ENCODE data around the gene AKAP6. TPM values are rescaled to one million over a fixed set of nuclear protein-coding genes. Genes with fewer than 3 reads are reported as not detected.

The AKAP6 gene
- polyA plus RNA-seq, 6 donors from 2014 or later = 1.6 to 12.4 (median 6.5) TPM

DNA sequence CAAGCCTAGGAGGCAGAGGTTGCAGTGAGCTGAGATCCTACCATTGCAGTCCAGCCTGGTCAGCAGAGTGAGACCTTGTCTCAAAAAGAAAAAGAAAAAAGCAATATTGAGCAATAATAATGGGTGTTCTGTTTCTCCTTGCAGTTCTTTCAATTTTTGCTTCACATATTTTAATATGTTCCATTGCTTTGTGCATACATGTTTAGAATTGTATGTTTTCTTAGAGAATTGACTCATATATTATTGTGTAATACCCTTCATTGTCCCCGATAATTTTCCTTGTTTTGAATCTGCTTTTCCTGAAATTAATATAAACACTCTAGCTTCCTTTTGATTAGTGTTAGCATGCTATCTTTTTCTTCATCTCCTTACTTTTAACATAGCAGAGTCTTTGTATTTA lies 471.2 kb downstream of the AKAP6 start:
- H3K4me1 Mint-ChIP-seq = no peaks in the 10 kb centered on the region
- ATAC-seq (ENCODE audit: low read depth in 2 of 2) = no peak
- peaks cover 11 to 81% (median 40%) of the 10 kb centered on the region in 7 donors for H3K9me3 Mint-ChIP-seq
- no peaks in the 10 kb centered on the region for H3K27me3 Mint-ChIP-seq
- no peak overlapping the region for H3K4me3 Mint-ChIP-seq
- no peak for DNase-seq
- H3K36me3 Mint-ChIP-seq = peaks cover 13 to 36% of the 10 kb centered on the region in 2 donors
- no peak overlapping the region for H3K27ac Mint-ChIP-seq

- DNase-seq (no peak), ATAC-seq (ENCODE audit: low read depth in 2 of 2) (no peak)
- peaks cover 13 to 41% of the 10 kb centered on the region in 2 donors for H3K36me3 Mint-ChIP-seq
- peaks cover 11 to 70% (median 41%) of the 10 kb centered on the region in 7 donors for H3K9me3 Mint-ChIP-seq
- no peaks in the 10 kb centered on the region for H3K4me1 Mint-ChIP-seq
- no peak overlapping the region for H3K4me3 Mint-ChIP-seq
- no peaks in the 10 kb centered on the region for H3K27me3 Mint-ChIP-seq
- H3K27ac Mint-ChIP-seq = no peak overlapping the region
Measured at GRCh38 chr14:32802295-32802694, 473.2 kb downstream of the AKAP6 start.

GRCh38 chr14:32805979-32806378 lies 476.9 kb downstream of the AKAP6 start:
- Mint-ChIP-seq H3K4me1 (no peaks in the 10 kb centered on the region), H3K4me3 (no peak overlapping the region), H3K27ac (no peak overlapping the region), H3K9me3 (peaks cover 11 to 43% (median 19%) of the 10 kb centered on the region in 7 donors), H3K27me3 (no peaks in the 10 kb centered on the region), H3K36me3 (peaks cover 13 to 33% of the 10 kb centered on the region in 2 donors)
- DNase-seq (no peak), ATAC-seq (ENCODE audit: low read depth in 2 of 2) (no peak)

- Mint-ChIP-seq H3K27ac (no peak overlapping the region), H3K9me3 (peaks cover 7 to 22% (median 15%) of the 10 kb centered on the region in 7 donors), H3K4me1 (no peaks in the 10 kb centered on the region), H3K27me3 (no peaks in the 10 kb centered on the region), H3K4me3 (no peak overlapping the region), H3K36me3 (peaks cover 8 to 18% of the 10 kb centered on the region in 2 donors)
- DNase-seq (no peak), ATAC-seq (ENCODE audit: low read depth in 2 of 2) (no peak)
Measured at GRCh38 chr14:32808644-32809043, 479.5 kb downstream of the AKAP6 start.

- Mint-ChIP-seq H3K27ac (peak overlapping the region in 1 of 6 donors; percentile 57), H3K4me3 (no peak overlapping the region), H3K9me3 (peaks cover 1 to 16% (median 9%) of the 10 kb centered on the region in 7 donors), H3K4me1 (no peaks in the 10 kb centered on the region), H3K27me3 (no peaks in the 10 kb centered on the region), H3K36me3 (peaks cover 2 to 12% of the 10 kb centered on the region in 2 donors)
- no peak for ATAC-seq (ENCODE audit: low read depth in 2 of 2)
- DNase-seq = no peak
Measured at GRCh38 chr14:32809255-32809654, 480.2 kb downstream of the AKAP6 start.

DNA sequence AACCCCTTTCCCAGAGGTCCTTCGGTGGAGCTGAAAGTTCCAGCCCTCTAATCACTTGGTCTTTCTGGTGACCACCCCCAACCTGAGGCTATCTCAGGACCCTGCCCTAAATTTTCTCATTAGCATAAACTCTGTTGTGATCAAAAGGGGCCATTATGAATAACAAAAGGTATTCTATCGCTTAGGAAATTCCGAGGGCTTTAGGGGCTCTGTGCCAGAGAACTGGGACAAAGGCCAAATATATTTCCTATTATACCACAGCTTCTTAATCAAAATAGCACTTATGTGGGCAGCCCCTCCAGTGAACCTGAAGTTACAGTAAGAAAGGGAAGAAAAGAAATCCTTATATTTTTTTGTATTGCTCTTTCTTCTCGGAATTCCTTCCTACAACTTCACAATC lies 484.3 kb downstream of the AKAP6 start:
- Mint-ChIP-seq H3K27ac (no peak overlapping the region), H3K27me3 (no peaks in the 10 kb centered on the region), H3K36me3 (no peaks in the 10 kb centered on the region), H3K4me3 (no peak overlapping the region), H3K4me1 (no peaks in the 10 kb centered on the region), H3K9me3 (no peaks in the 10 kb centered on the region)
- ATAC-seq (ENCODE audit: low read depth in 2 of 2) (no peak), DNase-seq (no peak)

DNA sequence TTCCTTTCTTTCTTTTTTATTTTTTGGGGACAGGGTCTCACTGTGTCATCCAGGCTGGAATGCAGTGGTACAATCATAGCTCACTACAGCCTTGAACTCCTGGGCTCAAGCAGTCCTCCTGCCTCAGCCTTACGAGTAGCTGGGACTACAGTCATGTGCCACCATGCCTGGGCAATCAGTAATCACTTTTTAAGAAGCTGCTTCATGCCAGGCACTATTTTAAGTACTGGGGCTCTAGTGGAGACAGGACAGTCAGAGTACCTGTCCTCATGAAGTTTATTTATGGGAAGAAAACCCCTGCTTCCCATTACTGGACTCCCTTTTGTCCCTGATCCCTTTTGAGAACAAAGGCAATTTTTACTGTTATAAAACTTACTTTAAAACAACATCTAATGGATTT lies 485.6 kb downstream of the AKAP6 start:
- Mint-ChIP-seq H3K9me3 (peaks cover 0 to 4% (median 0%) of the 10 kb centered on the region in 7 donors), H3K4me3 (no peak overlapping the region), H3K36me3 (peaks cover 0 to 8% of the 10 kb centered on the region in 2 donors), H3K27me3 (no peaks in the 10 kb centered on the region), H3K27ac (no peak overlapping the region), H3K4me1 (no peaks in the 10 kb centered on the region)
- ATAC-seq (ENCODE audit: low read depth in 2 of 2) (no peak), DNase-seq (no peak)

GRCh38 chr14:32816588-32816987 lies 487.5 kb downstream of the AKAP6 start:
- Mint-ChIP-seq H3K9me3 (peaks cover 0 to 11% (median 0%) of the 10 kb centered on the region in 7 donors), H3K36me3 (peaks cover 0 to 8% of the 10 kb centered on the region in 2 donors), H3K27me3 (no peaks in the 10 kb centered on the region), H3K4me3 (no peak overlapping the region), H3K4me1 (no peaks in the 10 kb centered on the region), H3K27ac (no peak overlapping the region)
- no peak for ATAC-seq (ENCODE audit: low read depth in 2 of 2)
- no peak for DNase-seq

DNA sequence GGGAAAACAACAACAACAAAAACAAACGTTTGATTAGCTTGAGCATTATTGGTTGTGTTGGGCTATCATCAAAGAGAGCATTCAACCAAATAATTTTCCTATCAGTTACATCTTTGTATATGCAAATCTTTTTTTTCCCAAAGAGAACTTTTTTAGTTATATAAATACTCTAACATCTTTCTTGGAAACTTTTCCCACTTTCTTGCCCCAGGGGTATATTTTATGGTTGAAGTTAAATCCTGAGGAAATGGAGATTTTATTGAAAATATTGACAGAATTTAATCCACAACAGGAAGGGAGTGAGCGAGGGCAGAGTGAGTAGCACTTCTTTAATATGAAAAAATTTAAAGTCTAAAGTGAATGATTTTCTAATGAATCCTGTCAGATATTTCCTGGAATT lies 488.7 kb downstream of the AKAP6 start:
- Mint-ChIP-seq H3K4me1 (no peaks in the 10 kb centered on the region), H3K4me3 (no peak overlapping the region), H3K36me3 (peaks cover 7 to 8% of the 10 kb centered on the region in 2 donors), H3K9me3 (peaks cover 0 to 11% (median 0%) of the 10 kb centered on the region in 7 donors), H3K27ac (no peak overlapping the region), H3K27me3 (no peaks in the 10 kb centered on the region)
- DNase-seq (no peak), ATAC-seq (ENCODE audit: low read depth in 2 of 2) (no peak)

GRCh38 chr14:32818581-32818980 lies 489.5 kb downstream of the AKAP6 start:
- DNase-seq (no peak), ATAC-seq (ENCODE audit: low read depth in 2 of 2) (no peak)
- Mint-ChIP-seq H3K9me3 (peaks cover 0 to 11% (median 0%) of the 10 kb centered on the region in 7 donors), H3K36me3 (peaks cover 7 to 8% of the 10 kb centered on the region in 2 donors), H3K4me1 (no peaks in the 10 kb centered on the region), H3K27me3 (no peaks in the 10 kb centered on the region), H3K27ac (no peak overlapping the region), H3K4me3 (no peak overlapping the region)

DNA sequence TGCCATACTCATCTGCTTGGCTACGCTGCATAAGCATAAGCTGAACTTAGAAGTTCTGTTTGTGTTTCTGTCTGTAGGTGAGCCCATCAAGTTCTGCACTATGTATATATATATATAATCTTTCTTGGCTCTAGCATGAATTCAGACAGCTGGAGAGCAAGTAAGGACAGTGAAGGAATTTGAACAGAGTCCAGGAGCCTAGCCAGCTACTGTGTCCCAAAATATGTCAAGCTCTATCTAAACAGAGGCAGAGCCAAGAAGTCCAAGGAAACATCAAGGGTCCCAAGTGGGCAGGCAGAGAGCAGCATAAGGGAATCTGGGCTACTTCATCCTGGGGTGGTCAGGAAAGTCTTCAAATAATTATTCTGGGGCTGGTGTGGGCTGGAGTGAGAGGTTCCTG lies 491.1 kb downstream of the AKAP6 start:
- no peak for ATAC-seq (ENCODE audit: low read depth in 2 of 2)
- no peaks in the 10 kb centered on the region for H3K27me3 Mint-ChIP-seq
- H3K36me3 Mint-ChIP-seq = peaks cover 7 to 8% of the 10 kb centered on the region in 2 donors
- peak overlapping the region in 1 of 6 donors; percentile 62 for H3K27ac Mint-ChIP-seq
- no peaks in the 10 kb centered on the region for H3K4me1 Mint-ChIP-seq
- peaks cover 0 to 11% (median 0%) of the 10 kb centered on the region in 7 donors for H3K9me3 Mint-ChIP-seq
- no peak overlapping the region for H3K4me3 Mint-ChIP-seq
- DNase-seq = no peak

- no peaks in the 10 kb centered on the region for H3K27me3 Mint-ChIP-seq
- H3K36me3 Mint-ChIP-seq = peaks cover 7 to 8% of the 10 kb centered on the region in 2 donors
- no peaks in the 10 kb centered on the region for H3K4me1 Mint-ChIP-seq
- no peak for DNase-seq
- no peak for ATAC-seq (ENCODE audit: low read depth in 2 of 2)
- peaks cover 0 to 11% (median 0%) of the 10 kb centered on the region in 7 donors for H3K9me3 Mint-ChIP-seq
- peak overlapping the region in 1 of 6 donors; percentile 62 for H3K27ac Mint-ChIP-seq
- H3K4me3 Mint-ChIP-seq = no peak overlapping the region
Measured at GRCh38 chr14:32820682-32821081, 491.6 kb downstream of the AKAP6 start.

DNA sequence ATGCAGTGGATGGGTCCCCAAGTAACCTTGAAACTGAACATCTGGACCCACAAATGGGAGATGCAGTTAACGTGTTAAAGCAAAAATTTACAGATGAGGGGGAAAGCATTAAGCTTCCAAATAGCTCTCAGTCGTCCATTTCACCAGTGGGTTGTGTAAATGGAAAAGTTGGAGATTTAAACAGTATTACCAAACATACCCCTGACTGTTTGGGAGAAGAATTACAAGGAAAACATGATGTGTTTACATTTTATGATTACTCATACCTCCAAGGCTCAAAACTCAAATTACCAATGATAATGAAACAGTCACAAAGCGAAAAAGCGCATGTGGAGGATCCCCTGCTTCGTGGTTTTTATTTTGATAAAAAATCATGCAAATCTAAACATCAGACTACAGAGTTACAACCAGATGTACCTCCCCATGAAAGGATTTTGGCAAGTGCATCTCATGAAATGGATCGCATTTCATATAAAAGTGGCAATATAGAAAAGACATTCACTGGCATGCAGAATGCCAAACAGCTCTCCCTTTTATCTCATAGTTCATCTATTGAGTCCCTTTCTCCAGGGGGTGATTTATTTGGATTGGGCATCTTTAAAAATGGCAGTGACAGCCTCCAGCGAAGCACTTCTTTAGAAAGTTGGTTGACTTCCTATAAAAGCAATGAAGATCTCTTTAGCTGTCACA lies 493.0 kb downstream of the AKAP6 start:
- H3K27ac Mint-ChIP-seq = no peak overlapping the region
- H3K36me3 Mint-ChIP-seq = peaks cover 7 to 8% of the 10 kb centered on the region in 2 donors
- DNase-seq (no peak), ATAC-seq (ENCODE audit: low read depth in 2 of 2) (no peak)
- peaks cover 0 to 11% (median 0%) of the 10 kb centered on the region in 7 donors for H3K9me3 Mint-ChIP-seq
- no peaks in the 10 kb centered on the region for H3K27me3 Mint-ChIP-seq
- H3K4me3 Mint-ChIP-seq = no peak overlapping the region
- no peaks in the 10 kb centered on the region for H3K4me1 Mint-ChIP-seq

GRCh38 chr14:32823706-32824105 lies 494.6 kb downstream of the AKAP6 start:
- H3K4me3 Mint-ChIP-seq = no peak overlapping the region
- peaks cover 0 to 11% (median 0%) of the 10 kb centered on the region in 7 donors for H3K9me3 Mint-ChIP-seq
- H3K36me3 Mint-ChIP-seq = peaks cover 7 to 8% of the 10 kb centered on the region in 2 donors
- H3K27me3 Mint-ChIP-seq = no peaks in the 10 kb centered on the region
- ATAC-seq (ENCODE audit: low read depth in 2 of 2) = no peak
- no peak for DNase-seq
- no peaks in the 10 kb centered on the region for H3K4me1 Mint-ChIP-seq
- H3K27ac Mint-ChIP-seq = no peak overlapping the region

All from naive B cell (primary cell).